A673 (cell line): ENCODE measurements around the gene TBL2. TPM values are rescaled to one million over a fixed set of nuclear protein-coding genes. Genes with fewer than 3 reads are reported as not detected.
"Not testable (repeated sequence)": the region's sequence is repeated elsewhere in the genome, so short reads cannot be mapped to it uniquely, and the experiment has no call there.

Experiments used
- BruUV-seq: library from RNA; stranded (reverse); fragments of 400-500 nt; replicated peaks from 2 replicates; lab custom pipeline; 2021; lab: Mats Ljungman, UMichigan
- CTCF ChIA-PET: fragments of 300-600 bp; sonication (Branson Sonifier 250); formaldehyde crosslinking; loops from one replicate; lab custom pipeline; 2022; ENCODE audit warnings: antibody characterized with exemption; lab: Charles Lee
- POLR2A ChIA-PET: fragments of 300-600 bp; sonication (Branson Sonifier 250); formaldehyde crosslinking; loops from one replicate; lab custom pipeline; 2022; ENCODE audit warnings: antibody characterized with exemption; ENCODE audit not compliant: low non-redundant PET; lab: Charles Lee
- DNase-seq: peaks from one replicate; pipeline ENCODE4 v3.0.0-alpha.2; 2015; ENCODE audit warnings: low spot score
- H3K27ac ChIP-seq: fragments of 200-600 bp; sonication (generic); 2 replicates; pipeline ENCODE4 v1.5.1; 2016; ENCODE audit warnings: mixed run types, low read depth, mild to moderate bottlenecking, mixed read lengths, antibody characterized with exemption, low read length; ENCODE audit not compliant: poor library complexity, severe bottlenecking
- H3K27me3 ChIP-seq: fragments of 200-600 bp; sonication (generic); replicated peaks from 2 replicates; pipeline ENCODE4 v1.6.1; 2017; ENCODE audit warnings: mixed run types, low read depth, mild to moderate bottlenecking, mixed read lengths, antibody characterized with exemption, low read length; ENCODE audit not compliant: insufficient read depth, poor library complexity
- H3K36me3 ChIP-seq: fragments of 200-600 bp; sonication (generic); 2 replicates; pipeline ENCODE4 v1.6.1; 2016; ENCODE audit warnings: mixed run types, mild to moderate bottlenecking, mixed read lengths, antibody characterized with exemption, low read length; ENCODE audit not compliant: insufficient read depth, poor library complexity, severe bottlenecking
- H3K4me1 ChIP-seq: fragments of 200-600 bp; sonication (generic); 2 replicates; pipeline ENCODE4 v1.6.1; 2017; ENCODE audit warnings: mixed run types, mild to moderate bottlenecking, mixed read lengths, antibody characterized with exemption, low read length; ENCODE audit not compliant: insufficient read depth, poor library complexity, severe bottlenecking
- H3K4me3 ChIP-seq: fragments of 200-600 bp; sonication (generic); 2 replicates; pipeline ENCODE4 v1.5.1; 2016; ENCODE audit warnings: low read depth, mixed run types, mild to moderate bottlenecking, mixed read lengths, low read length; ENCODE audit not compliant: poor library complexity, severe bottlenecking
- H3K9me3 ChIP-seq: fragments of 200-600 bp; sonication (generic); 2 replicates; pipeline ENCODE4 v1.6.1; 2016; ENCODE audit warnings: mixed run types, low read depth, mild to moderate bottlenecking, mixed read lengths, antibody characterized with exemption, low read length; ENCODE audit not compliant: poor library complexity, severe bottlenecking
- EZH2 ChIP-seq: fragments of 200-600 bp; sonication (generic); IDR thresholded peaks from 2 replicates; pipeline ENCODE4 v1.6.1; 2017; ENCODE audit warnings: borderline replicate concordance, low read depth, mild to moderate bottlenecking, mixed read lengths, antibody characterized with exemption, low read length; ENCODE audit not compliant: poor library complexity, severe bottlenecking
- intact Hi-C: fragments of 100-400 bp; cut with micrococcal nuclease; formaldehyde crosslinking; loops from one replicate; pipeline ENCODE4 v1.10.0; 2022; ENCODE audit not compliant: unreplicated experiment
- total RNA-seq: library from RNA; stranded (reverse); gene quantifications from 2 replicates; pipeline ENCODE4 v1.2.3, GENCODE V29; 2021
- TF ChIP-seq, protein P1 (sequence below): fragments of 300-800, 200-600 bp; sonication (generic); conservative IDR thresholded peaks from 2 replicates; pipeline ENCODE4 v1.5.1; 2017; ENCODE audit warnings: low read depth, mild to moderate bottlenecking, antibody characterized with exemption, low read length, moderate library complexity, mixed read lengths

The TBL2 gene
- total RNA-seq, 1 experiment from 2014 or later: 51.9 TPM

GRCh38 chr7:73610105-73610504 is 31.7 kb upstream of the TBL2 start:
- no peak overlapping the region for H3K4me3 ChIP-seq
- no peaks in the 10 kb centered on the region for H3K9me3 ChIP-seq
- no peak overlapping the region for H3K27ac ChIP-seq
- intact Hi-C loops: no loop called here
- TF ChIP-seq, protein P1, sequence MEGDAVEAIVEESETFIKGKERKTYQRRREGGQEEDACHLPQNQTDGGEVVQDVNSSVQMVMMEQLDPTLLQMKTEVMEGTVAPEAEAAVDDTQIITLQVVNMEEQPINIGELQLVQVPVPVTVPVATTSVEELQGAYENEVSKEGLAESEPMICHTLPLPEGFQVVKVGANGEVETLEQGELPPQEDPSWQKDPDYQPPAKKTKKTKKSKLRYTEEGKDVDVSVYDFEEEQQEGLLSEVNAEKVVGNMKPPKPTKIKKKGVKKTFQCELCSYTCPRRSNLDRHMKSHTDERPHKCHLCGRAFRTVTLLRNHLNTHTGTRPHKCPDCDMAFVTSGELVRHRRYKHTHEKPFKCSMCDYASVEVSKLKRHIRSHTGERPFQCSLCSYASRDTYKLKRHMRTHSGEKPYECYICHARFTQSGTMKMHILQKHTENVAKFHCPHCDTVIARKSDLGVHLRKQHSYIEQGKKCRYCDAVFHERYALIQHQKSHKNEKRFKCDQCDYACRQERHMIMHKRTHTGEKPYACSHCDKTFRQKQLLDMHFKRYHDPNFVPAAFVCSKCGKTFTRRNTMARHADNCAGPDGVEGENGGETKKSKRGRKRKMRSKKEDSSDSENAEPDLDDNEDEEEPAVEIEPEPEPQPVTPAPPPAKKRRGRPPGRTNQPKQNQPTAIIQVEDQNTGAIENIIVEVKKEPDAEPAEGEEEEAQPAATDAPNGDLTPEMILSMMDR: no peak
- TF ChIP-seq EZH2: no peak
- no TSS peak for BruUV-seq
- CTCF ChIA-PET: interaction anchor here (0.6 kb wide), 1 partner anchor 57 kb away, joined by 4 read pairs; no protein-coding TSS in a partner anchor
- no peaks in the 10 kb centered on the region for H3K27me3 ChIP-seq
- POLR2A ChIA-PET: no interaction called here
- H3K4me1 ChIP-seq: no peaks in the 10 kb centered on the region
- DNase-seq: no peak
- no peaks in the 10 kb centered on the region for H3K36me3 ChIP-seq

GRCh38 chr7:73607692-73607983 is 29.3 kb upstream of the TBL2 start:
- H3K4me3 ChIP-seq, H3K27ac ChIP-seq, H3K4me1 ChIP-seq, BruUV-seq, H3K9me3 ChIP-seq, DNase-seq, POLR2A ChIA-PET, H3K27me3 ChIP-seq, H3K36me3 ChIP-seq: not testable (repeated sequence)
- CTCF ChIA-PET: interaction anchor here (0.7 to 3.0 kb wide), 10 partner anchors 21 to 247 kb away, joined by 3 to 45 read pairs (median 6); partner anchors contain the start of gene ABHD11
- intact Hi-C loops: loop anchor here (1.0 to 10.0 kb wide), 3 partner anchors 60 to 247 kb away; partner anchors contain the start of gene VPS37D

DNA sequence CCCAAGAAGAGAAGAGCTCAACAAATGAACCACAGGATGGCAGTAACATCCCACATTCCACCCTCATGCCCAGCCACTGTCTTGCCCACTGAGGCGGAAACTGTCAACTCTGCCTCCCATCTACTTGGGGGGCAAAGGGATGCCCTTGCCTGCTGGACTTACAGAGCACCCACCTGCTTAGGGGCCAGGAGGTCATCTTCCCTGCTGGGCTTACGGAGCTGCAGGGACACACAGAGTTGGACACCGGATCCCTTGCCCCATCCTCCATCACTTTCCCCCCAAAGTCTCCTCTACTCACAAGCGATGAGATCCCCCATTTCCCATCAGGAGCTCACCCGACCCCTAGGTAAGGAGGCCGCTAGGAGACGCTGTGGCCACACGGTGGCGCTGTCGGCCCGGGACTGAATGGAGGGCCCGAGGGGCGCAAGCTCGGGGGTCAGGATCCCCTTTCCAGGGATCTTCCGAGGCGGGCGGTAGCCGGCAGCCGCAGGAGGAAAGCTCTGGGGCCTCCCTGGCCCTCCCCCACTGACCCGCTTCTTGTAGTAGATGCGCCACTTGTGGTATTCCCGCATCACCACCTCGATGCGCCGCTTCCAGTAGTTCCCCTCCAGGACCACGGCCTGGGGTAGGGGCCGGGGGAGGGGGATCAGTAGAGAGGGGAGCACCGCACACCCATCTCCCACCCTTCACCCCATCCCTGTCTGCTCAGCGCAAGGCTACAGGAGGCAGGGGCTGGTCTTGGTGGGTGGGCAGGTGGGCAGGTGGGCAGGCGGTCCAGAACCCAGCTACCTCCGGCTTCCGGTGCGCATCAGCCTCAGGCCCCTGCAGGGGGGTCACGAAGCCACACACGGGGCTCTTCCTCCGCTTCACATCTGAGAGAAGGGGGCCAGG is 28.7 kb upstream of the TBL2 start:
- Histone ChIP-seq H3K4me1 (no peaks in the 10 kb centered on the region), H3K36me3 (no peaks in the 10 kb centered on the region), H3K27me3 (no peaks in the 10 kb centered on the region), H3K27ac (no peak overlapping the region), H3K4me3 (no peak overlapping the region), H3K9me3 (no peaks in the 10 kb centered on the region)
- CTCF ChIA-PET: interaction anchor here (0.5 to 3.0 kb wide), 16 partner anchors 10 to 793 kb away, joined by 3 to 45 read pairs (median 4); partner anchors contain the start of gene ABHD11
- intact Hi-C loops: loop anchor here (1.0 to 10.0 kb wide), 3 partner anchors 60 to 248 kb away; partner anchors contain the start of gene VPS37D
- POLR2A ChIA-PET: no interaction called here
- TF ChIP-seq, protein P1: peak; percentile 97
- TF ChIP-seq EZH2: no peak
- peak; percentile 84 for DNase-seq
- no TSS peak for BruUV-seq
